ENCODE data around the gene CXCR6.

The CXCR6 gene

GRCh38 chr3:45968706-45969105 lies 25.4 kb downstream of the CXCR6 start:
- DNase-seq (ENCODE audit: low read depth in 2 of 2), result no peak

GRCh38 chr3:45969116-45969515 lies 25.9 kb downstream of the CXCR6 start:
- DNase-seq (ENCODE audit: low read depth in 2 of 2), result no peak

DNA sequence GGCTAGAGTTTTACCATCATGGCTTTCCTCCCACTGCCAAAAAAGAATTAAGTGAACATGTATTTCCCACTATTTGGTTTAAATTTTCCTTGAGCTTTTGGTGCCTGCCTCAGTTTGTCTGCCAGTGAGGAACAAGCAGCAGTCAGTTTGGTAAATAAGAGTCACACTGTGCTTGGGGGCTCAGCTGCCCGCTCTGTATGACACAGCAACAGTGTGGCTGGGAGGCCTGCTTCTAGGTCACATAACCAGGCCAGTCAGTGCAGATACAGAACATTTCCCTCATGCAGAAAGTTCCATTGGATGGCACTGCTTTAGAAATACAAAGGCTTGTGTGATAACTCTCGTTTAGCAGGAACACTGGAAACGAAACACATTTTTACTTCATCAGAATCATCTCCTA lies 26.7 kb downstream of the CXCR6 start:
- DNase-seq (ENCODE audit: low read depth in 2 of 2), result no peak

GRCh38 chr3:45972534-45973402 lies 29.5 kb downstream of the CXCR6 start:
- DNase-seq (ENCODE audit: low read depth in 2 of 2), result no peak

DNA sequence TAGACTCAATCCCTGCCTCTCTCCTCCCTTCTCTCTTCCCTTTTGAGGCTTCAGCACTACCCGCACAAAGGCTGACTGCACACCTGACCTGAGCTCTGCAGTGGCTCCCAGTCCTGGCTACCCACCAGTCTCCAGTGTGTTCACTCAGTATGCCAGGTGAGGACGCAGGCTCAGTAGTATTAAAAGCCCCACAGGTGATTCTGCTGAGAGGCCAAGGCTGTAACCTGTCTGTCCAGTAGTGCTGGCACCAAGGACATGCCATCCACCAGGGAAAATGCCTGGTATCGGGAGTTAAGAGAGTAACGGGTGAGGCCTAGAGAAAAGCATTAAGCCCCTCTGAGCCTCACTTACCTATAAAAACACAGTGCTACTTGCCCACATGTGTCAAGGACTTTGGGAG lies 31.4 kb downstream of the CXCR6 start:
- DNase-seq (ENCODE audit: low read depth in 2 of 2), result no peak

DNA sequence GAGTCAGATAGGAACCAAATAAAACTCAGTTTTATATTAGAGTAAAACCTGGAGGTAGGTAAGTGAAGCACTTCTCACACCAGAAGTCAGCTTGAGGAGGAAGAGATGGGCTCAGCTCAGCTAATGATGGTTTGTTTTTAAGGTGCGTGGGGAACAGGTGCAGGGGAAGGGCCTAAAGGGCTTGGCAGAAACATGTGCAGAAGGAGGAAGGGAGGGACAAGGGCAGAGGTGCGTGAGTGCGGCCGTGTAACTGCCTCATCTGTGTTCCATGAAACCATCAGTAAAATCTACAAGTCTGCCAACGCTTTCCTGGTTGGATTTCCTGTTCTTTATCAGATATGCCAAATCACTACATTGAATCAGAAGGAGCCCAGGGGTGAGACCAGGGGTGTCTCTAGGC lies 32.4 kb downstream of the CXCR6 start:
- DNase-seq (ENCODE audit: low read depth in 2 of 2), result no peak

GRCh38 chr3:45976191-45977091 lies 33.2 kb downstream of the CXCR6 start:
- DNase-seq (ENCODE audit: low read depth in 2 of 2), result no peak

GRCh38 chr3:45978006-45978761 lies 34.9 kb downstream of the CXCR6 start:
- DNase-seq (ENCODE audit: low read depth in 2 of 2), result no peak

DNA sequence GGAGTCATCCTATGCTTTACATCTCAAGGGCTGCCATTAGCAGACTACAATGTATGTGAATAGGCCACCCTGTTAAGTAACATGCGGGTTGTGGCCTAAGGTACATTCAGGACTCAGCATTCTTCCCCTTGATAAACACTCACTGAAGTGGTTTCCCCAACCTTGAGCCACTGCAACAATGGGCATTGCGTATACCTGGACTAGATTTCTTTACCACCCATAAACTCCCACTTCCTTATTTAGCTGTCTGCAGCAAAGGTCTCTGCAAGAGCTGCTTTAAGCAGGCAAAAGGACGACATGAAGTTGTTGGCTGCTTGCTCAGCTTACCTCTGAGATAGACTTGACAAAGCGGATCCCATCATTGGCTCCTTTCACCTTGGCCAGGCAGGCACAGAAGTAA lies 36.1 kb downstream of the CXCR6 start:
- no peak for DNase-seq (ENCODE audit: low read depth in 2 of 2)

GRCh38 chr3:45980229-45980813 lies 37.1 kb downstream of the CXCR6 start:
- DNase-seq (ENCODE audit: low read depth in 2 of 2), result no peak

DNA sequence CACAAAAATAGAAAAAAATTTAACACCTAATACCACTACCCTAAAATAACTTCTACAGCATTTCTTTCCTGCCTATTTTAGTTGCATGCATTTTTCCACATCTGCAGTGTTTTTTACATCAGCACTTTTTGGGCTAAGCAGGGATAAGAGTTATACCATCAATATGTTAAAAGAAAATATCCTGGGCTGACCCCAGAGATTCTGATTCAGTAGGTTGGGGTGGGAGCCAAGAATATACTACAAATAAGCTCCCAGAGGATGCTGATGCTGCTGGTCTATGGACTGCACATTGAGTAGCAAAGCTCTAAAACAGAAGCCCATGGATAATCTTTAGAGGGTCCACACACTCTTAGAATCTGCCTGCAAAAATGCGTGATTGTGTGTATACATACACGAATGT lies 37.6 kb downstream of the CXCR6 start:
- DNase-seq (ENCODE audit: low read depth in 2 of 2), result no peak

DNA sequence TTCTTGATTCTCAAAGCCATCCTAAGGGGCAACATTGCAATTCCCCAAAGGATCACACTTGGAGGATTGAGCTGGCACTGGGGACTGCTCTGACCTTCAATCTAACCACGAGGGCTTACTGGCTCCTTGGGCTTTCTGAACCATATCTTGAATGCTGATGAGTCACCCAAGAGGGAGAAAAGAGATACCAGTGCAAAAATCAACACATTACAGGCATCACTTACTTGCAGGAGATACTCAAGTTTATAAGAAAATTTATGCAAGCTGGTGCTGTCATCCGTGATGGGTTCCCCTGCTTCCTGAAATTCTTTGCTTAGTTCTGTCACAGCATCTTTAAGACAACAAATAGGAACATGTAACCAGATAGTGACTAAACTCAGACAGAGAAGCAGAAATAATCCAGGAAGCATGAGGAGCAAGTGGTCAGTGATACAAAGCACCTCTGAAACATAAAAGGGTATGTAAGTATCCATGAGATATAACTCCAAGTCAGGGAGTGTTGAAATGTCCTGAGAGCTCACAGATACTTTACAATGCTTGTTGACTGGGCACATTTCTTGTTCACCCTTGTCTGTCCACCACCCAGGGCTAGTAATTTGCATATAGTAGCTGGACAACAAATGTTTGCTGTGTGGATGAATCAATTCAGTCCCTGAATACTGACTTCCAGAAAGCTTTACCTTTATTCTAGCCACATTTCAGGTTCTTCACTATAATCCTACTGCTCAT lies 38.2 kb downstream of the CXCR6 start:
- no peak for DNase-seq (ENCODE audit: low read depth in 2 of 2)

GRCh38 chr3:45983770-45984169 lies 40.5 kb downstream of the CXCR6 start:
- DNase-seq (ENCODE audit: low read depth in 2 of 2), result no peak

GRCh38 chr3:45984331-45985312 lies 41.4 kb downstream of the CXCR6 start:
- no peak for DNase-seq (ENCODE audit: low read depth in 2 of 2)

GRCh38 chr3:45985532-45986302 lies 42.5 kb downstream of the CXCR6 start:
- no peak for DNase-seq (ENCODE audit: low read depth in 2 of 2)

GRCh38 chr3:45986303-45986982 lies 43.2 kb downstream of the CXCR6 start:
- no peak for DNase-seq (ENCODE audit: low read depth in 2 of 2)

DNA sequence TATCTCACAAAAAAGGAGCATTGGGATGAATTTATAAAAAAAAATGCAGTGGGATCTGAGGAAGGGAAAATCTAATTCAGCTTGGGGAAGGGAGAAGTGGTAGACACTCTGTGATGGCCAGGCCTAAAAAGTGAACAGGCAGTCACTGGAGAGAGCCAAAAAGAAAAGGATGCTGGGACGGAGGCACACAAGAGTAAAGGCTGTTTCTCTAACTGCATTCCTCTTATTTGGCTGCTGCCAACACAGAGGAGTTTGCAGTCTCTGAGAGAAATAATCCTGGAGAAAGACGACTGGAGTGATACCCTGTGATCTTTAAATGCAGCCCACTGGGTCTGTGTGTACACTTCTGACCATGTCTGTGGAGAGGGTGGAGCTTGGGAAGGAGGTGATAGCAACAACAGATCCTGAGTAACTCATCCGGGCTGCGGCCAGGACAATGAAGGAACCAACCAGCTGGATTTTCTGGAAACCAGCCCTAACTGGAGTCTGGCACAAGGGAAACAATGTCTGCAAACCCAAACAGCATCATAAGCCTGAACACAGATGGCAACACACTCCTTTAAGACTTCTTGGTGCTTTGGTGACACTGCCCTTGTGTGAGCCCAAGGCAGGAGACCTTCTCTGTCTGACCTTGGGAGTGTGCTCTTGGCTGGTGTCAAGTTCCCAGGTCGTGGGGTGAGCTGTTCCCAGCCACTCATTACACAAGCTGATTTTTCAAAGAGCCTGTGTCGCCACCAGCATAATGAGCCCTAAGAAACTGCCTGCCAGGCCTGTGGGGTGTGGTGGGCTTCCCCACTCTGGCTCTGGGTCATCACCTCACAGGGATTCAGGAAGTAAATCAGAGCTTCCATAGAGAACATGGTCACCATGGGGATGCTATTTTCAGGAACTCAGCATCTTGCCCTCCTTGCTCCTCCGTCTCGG lies 44.4 kb downstream of the CXCR6 start:
- DNase-seq (ENCODE audit: low read depth in 2 of 2), result no peak

Data from stimulated activated CD8-positive, alpha-beta memory T cell treated with anti-CD3 and anti-CD28 coated beads, Interleukin-7, amount 100 ng/mL, for 1 hour (primary cell).